Putamen (tissue), 1 donor: ENCODE data around the gene CRYBA4.

Source experiments
- DNase-seq: peaks from one replicate; pipeline ENCODE4 v3.0.0-alpha.2; 2016; ENCODE audit warnings: low spot score

The CRYBA4 gene

GRCh38 chr22:26621663-26622062 lies at the start of gene CRYBA4:
CRYBA4 (plus strand) TSS chr22:26621963; CDS start chr22:26622597, 634 bp downstream.
- no peak for DNase-seq

- peak; percentile 49 for DNase-seq
Measured at GRCh38 chr22:26573026-26573662, 48.6 kb upstream of the CRYBA4 start.

GRCh38 chr22:26574001-26574723 lies 47.6 kb upstream of the CRYBA4 start:
- DNase-seq, result no peak

- DNase-seq, result peak; percentile 13
Measured at GRCh38 chr22:26576026-26576680, 45.6 kb upstream of the CRYBA4 start.

- no peak for DNase-seq
Measured at GRCh38 chr22:26577081-26577480, 44.7 kb upstream of the CRYBA4 start.

- DNase-seq, result no peak
Measured at GRCh38 chr22:26579331-26579886, 42.4 kb upstream of the CRYBA4 start.

DNA sequence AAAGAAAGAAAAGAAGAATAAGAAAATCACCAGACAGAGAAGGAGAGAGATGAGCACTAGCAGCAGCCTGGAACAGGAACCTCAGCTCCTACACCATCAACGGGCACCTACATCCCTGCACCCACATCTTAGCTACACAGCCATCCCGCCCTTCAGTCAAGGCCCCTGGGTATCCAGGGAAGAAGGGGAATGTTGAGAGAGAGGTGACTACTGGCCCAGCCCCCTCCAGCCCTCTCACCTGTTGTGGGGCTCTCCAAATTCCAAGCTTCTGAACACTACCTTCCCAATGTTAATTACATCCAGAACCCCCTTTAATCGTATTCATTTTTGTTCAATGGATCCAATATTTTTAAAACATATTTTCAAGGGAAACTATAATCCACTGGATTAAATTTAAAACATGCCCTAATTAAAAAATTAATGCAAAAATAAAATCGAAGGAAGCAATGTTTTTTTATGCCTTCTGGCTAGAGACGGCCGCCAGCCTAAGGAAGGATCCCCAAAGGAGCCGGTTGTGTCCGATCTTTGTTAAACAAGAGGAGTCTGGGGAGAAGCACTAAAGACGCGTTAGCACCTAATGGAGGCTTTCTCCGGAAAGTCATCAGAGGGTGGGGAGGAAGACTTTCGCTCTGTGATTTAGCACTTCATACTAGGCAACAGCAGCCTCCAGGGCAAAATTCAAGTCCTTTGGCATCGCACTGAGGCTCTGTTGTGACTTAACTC lies 41.4 kb upstream of the CRYBA4 start:
- DNase-seq, result no peak

- DNase-seq, result no peak
Measured at GRCh38 chr22:26581026-26581425, 40.7 kb upstream of the CRYBA4 start.

DNA sequence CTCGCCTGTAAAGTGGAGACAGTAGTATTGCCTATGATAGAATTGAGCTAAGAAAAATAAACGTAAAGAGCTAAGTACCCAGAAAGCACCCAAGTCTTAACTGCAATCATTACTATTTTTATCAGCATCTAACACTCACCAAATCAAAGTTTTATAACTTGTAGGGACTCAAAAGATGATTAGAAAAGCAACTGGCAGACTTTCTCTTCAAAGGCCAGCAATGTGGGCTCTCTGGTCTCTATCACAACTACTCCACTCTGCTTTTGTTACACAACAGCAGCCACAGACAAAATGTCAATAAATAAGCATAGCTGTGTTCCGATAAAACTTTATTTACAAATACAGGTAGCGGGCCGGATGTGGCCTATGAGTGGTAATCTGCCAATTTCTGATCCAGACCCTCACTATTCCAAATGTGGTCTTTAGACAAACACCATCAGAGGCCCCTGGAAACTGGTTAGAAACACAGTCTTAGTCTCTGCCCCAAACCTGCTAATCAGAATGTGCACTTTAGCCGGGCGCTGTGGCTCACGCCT lies 40.1 kb upstream of the CRYBA4 start:
- DNase-seq, result no peak

- DNase-seq, result no peak
Measured at GRCh38 chr22:26584010-26584409, 37.8 kb upstream of the CRYBA4 start.

DNA sequence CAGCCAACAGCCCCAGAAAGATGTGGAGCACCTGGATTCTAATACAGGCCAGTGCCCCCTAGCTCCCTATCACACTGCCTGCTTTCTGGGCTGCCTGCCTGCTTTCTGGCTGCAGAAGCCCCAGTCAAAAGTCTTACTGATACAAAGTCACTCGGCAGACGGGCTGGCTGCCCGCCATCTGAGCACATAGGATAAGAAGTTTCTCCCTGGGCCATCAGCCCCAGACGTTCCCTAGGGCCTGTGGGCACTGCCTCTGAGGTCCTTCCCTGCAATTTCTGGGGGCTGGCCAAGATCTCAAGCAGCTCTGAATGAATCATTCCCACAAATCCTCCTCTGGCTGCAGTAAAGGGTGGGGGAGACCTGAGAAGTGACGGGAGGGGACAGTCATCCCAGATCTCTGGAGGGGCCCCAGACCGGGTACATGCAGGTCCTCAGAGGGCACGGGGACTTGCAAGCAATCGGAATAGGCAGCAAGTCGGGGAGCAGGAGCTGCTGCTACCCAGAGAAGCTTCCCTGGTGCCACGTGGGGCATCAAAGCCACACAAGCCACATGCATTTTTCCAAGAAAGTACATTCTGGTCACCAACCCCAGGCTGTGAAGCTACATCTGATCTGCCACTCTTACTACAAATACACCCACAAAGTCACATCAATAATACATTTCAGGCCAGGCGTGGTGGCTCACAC lies 36.5 kb upstream of the CRYBA4 start:
- DNase-seq, result no peak

DNA sequence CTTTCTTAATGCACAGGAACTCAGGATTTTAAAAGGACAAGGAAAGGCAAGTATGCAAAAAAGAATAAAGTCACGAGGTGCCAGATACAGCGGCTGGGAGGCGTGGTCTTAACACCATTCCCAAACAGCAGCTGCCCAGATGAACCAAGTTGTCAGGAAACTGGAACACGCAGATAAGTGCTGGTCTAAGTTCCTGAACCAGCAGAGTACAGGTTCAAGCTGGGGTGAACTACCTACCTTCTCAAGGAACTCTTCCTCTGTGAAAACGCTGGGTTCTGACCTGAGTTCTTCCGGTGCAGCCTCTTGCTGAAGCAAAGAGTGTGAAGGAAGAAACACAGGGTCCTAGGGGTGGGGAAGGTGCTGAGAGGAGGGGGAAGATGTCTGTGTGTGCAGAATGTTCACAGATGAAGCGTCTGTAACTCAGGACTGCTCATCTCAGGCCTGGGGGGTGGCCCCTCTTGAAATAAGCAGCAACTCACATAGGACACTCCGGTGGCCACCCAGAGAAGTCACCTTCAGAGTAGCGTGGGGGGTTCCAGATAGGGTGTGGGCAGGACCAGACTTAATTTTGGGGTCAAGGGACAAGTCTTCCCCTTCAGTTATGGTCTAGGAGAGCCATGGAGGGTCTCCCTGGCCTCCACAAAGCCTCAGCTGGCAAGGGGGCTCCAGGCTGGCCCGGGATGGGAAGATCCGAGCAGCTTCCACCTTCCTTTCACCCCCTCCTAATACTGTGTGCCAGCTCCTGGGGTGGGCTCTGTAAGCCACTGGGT lies 35.0 kb upstream of the CRYBA4 start:
- DNase-seq, result no peak

- DNase-seq, result no peak
Measured at GRCh38 chr22:26587991-26588613, 33.7 kb upstream of the CRYBA4 start.

- DNase-seq, result no peak
Measured at GRCh38 chr22:26588729-26589366, 32.9 kb upstream of the CRYBA4 start.

DNA sequence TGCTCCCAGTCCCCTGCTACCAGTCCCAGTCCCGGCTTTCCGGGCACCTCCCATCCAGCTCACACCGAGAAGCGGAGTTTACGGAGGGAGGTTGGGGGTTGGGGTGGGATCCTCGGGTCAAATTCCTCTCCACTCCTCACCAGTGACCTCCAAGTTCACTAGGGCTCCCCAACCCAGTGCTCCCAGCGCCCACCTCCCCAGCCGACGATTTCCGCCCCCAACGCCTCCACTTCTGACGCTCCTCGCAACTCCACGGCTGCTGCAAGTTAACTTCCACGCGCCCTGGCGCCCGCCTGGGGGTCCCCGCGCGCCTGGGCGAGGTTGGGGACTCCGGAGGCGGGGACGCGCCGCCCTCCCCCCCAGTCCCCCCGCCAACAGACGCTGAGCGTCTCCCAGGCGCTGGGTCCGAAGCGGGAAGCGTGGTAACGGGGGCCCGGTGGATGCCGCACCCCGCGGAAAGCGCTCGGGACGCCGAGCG lies 32.4 kb upstream of the CRYBA4 start:
- DNase-seq, result no peak

DNA sequence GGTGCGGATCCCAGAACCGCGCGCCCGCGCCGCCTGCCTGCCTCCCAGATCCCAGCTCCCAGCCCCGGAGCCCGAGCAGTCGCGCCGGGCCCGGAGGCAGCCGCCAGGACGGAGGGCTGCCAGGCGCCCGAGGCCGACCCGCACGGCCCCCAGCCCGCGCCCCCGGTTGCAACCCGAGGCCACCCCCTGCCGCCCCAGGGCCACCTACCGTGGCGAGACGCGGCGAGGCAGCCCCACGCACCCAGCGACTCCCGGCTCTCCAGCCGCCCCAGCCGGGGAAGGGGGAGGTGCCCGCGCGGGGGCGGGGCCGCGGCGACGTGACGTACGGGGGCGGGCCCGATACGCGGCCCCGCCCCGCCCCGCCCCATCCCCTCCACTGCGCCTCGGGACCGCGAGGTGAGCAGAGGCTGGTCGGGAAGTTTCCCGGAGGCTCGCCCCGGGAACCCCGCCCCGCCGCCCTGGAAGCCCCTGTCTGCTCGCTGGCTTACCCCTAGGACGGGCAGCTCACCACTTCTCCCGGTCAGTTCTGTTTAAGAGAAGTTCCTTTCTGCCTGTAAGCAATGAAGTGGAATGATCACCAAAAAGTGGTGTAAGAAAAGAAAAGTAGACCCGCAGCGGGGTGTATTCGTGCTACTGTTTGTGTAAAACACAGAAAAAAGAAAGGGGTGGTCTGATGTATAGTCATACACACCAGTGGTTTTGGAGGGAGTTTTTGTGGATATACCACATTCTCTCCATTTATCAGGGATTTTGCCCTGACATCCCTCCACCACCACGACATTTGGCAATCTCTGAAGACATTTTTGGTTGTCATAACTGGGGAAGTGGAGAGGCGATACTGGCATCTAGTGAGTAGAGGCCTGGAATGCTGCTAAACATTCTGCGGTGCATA lies 31.7 kb upstream of the CRYBA4 start, which contains the start of gene TPST2:
Gene TPST2, minus strand, starts transcription at position 288 of the 892 bp plus-strand sequence. CDS start 48,502 bp downstream, outside the sequence.
- DNase-seq, result peak; percentile 74

DNA sequence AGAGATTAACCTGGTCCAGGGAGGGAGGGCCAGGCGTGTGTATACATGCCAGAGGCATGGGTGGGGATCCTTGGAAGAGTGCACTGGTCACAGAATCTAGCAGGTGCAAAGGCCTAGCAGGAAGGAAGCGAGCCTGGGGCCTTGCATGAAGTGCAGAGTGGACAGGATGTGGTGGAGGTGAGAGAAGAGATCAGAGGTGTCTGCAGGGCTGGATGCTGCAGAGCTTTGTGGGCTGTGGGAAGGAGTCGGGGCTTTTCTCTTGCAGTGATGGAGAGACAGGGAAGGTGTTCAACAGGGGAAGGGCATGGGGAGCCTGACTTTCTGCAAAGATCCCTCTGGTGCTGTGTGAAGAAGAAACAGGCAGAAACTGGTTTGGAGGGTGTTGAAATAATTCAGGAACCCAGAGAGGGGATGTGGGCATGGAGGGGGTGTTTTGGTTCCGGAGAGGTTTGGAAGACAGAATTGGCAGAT lies 29.3 kb upstream of the CRYBA4 start:
- DNase-seq, result no peak

DNA sequence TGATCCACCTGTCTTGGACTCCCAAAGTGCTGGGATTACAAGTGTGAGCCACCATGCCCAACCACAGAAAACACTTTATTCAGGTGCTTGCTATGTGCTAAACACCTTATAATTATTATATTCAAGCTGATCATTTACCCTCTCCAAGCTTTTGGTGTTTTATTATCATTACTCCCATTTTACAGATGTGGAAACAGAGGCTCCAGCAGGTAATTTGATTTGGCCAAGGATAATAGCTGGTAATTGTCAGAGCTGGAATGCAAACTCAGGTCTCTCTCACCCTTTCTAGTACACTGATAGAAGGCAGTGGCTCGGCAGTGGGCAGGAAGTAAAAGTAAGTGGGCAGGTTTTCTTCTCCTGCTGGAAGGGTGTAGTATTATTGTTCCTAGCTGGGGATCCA lies 28.0 kb upstream of the CRYBA4 start:
- no peak for DNase-seq
